DOHH2 (cell line): ENCODE data around the gene UBD.

ENCODE experiments used
- CTCF ChIP-seq: fragments of 200-600 bp; sonication (generic); IDR thresholded peaks from one replicate; pipeline ENCODE4 v1.5.1; 2014; ENCODE audit warnings: antibody characterized with exemption, mild to moderate bottlenecking, low read depth, low read length; ENCODE audit not compliant: poor library complexity, severe bottlenecking
- EZH2phosphoT487 ChIP-seq: fragments of 200-600 bp; sonication (generic); IDR thresholded peaks from 2 replicates; pipeline ENCODE4 v1.6.1; 2017; ENCODE audit warnings: borderline replicate concordance, mild to moderate bottlenecking, antibody characterized with exemption, low read length, moderate library complexity, mixed read lengths

DNA sequence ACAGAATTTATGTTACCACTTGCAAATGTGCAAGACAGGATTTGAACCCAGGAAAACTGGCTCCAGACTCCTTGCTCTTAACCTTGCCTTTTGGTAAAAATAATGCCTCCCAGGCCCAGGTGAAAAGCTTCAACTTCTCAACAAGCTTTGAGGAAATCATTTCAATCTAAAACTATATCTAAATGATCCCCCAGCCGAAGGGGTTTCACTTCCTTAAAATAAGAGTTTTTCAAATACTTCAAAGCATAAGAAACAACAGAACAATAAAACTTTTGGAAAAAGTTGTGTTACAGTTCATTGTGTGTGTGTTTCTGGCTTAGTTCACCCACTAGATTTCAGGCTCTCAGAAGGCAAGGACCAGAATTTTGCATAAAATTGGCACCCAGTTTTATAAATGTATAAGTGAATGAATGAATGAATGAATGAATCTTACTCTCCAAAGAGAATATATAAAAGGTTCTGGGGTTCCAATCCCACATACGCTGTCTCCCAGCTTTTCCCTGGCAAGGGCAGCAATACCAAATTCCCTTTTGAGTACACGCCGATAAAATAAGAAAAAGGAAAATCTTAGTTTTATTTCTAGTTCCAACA, 30.8 kb upstream of the UBD start:
- TF ChIP-seq CTCF (no peak), EZH2phosphoT487 (no peak)
